MCF 10A (cell line): ENCODE measurements around the gene CRHBP. TPM values are rescaled to one million over a fixed set of nuclear protein-coding genes. Genes with fewer than 3 reads are reported as not detected.

Experiments
- BruUV-seq: library from RNA; stranded (reverse); fragments of 400-500 nt; replicated peaks from 2 replicates; lab custom pipeline; 2021; lab: Mats Ljungman, UMichigan
- CTCF ChIA-PET: fragments of 300-600 bp; sonication (Branson Sonifier 250); formaldehyde crosslinking; extraction: SDS; loops from one replicate; lab custom pipeline; 2021; ENCODE audit warnings: antibody characterized with exemption, inconsistent platforms; lab: Yijun Ruan, JAX
- POLR2A ChIA-PET: fragments of 300-600, 350-650 bp; sonication (Branson Sonifier 250); formaldehyde crosslinking; extraction: SDS; loops from one replicate; lab custom pipeline; 2020; ENCODE audit warnings: antibody characterized with exemption, inconsistent platforms; lab: Yijun Ruan, JAX
- DNase-seq: peaks from one replicate; pipeline ENCODE4 v3.0.0-alpha.2; 2018; ENCODE audit not compliant: unreplicated experiment
- H3K27ac Mint-ChIP-seq: one replicate; pipeline ENCODE4 v1.8.0; 2022; ENCODE audit warnings: mild to moderate bottlenecking, low read depth, mixed read lengths; ENCODE audit not compliant: unreplicated experiment
- H3K27me3 Mint-ChIP-seq: one replicate; pipeline ENCODE4 v1.8.0; 2022; ENCODE audit warnings: mixed read lengths; ENCODE audit not compliant: insufficient read depth, unreplicated experiment
- H3K36me3 Mint-ChIP-seq: one replicate; pipeline ENCODE4 v1.8.0; 2022; ENCODE audit warnings: mild to moderate bottlenecking, moderate library complexity, mixed read lengths; ENCODE audit not compliant: insufficient read depth, unreplicated experiment
- H3K4me1 Mint-ChIP-seq: one replicate; pipeline ENCODE4 v1.8.0; 2022; ENCODE audit warnings: mixed read lengths; ENCODE audit not compliant: insufficient read depth, unreplicated experiment
- H3K4me3 Mint-ChIP-seq: one replicate; pipeline ENCODE4 v1.8.0; 2022; ENCODE audit warnings: mild to moderate bottlenecking, moderate library complexity, mixed read lengths; ENCODE audit not compliant: unreplicated experiment
- H3K9me3 Mint-ChIP-seq: one replicate; pipeline ENCODE4 v1.8.0; 2022; ENCODE audit warnings: mixed read lengths; ENCODE audit not compliant: unreplicated experiment
- CTCF ChIP-seq: fragments of 200-600 bp; IDR thresholded peaks from one replicate; pipeline ENCODE4 v1.8.0; 2022; ENCODE audit warnings: antibody characterized with exemption, mild to moderate bottlenecking; ENCODE audit not compliant: unreplicated experiment
- intact Hi-C: fragments of 100-400 bp; cut with micrococcal nuclease; formaldehyde crosslinking; loops from 2 replicates; pipeline ENCODE4 v1.14.1; 2022
- total RNA-seq: library from RNA; stranded (reverse); gene quantifications from 2 replicates; pipeline ENCODE4 v1.2.3, GENCODE V29; 2022

CRHBP gene
- total RNA-seq, 1 experiment from 2014 or later, result not detected

GRCh38 chr5:76947082-76947503 lies 5.8 kb upstream of the CRHBP start:
- H3K27me3 Mint-ChIP-seq, result no peaks in the 10 kb centered on the region
- no peaks in the 10 kb centered on the region for H3K36me3 Mint-ChIP-seq
- CTCF ChIA-PET, result interaction anchor here (0.6 kb wide), 2 partner anchors 67 to 78 kb away, joined by 4 read pairs; no protein-coding TSS in a partner anchor
- intact Hi-C loops, result no loop called here
- no peak for DNase-seq
- H3K9me3 Mint-ChIP-seq, result no peaks in the 10 kb centered on the region
- peaks cover 7% of the 10 kb centered on the region for H3K4me1 Mint-ChIP-seq
- no peak for TF ChIP-seq CTCF
- no peak overlapping the region for H3K27ac Mint-ChIP-seq
- no peak overlapping the region for H3K4me3 Mint-ChIP-seq
- BruUV-seq, result no TSS peak
- POLR2A ChIA-PET, result no interaction called here

GRCh38 chr5:76953551-76954382 lies 922 bp downstream of the CRHBP start:
- H3K27ac Mint-ChIP-seq, result no peak overlapping the region
- no peak for TF ChIP-seq CTCF
- no peak overlapping the region for H3K4me3 Mint-ChIP-seq
- peaks cover under 1% of the 10 kb centered on the region for H3K4me1 Mint-ChIP-seq
- no peaks in the 10 kb centered on the region for H3K9me3 Mint-ChIP-seq
- no TSS peak for BruUV-seq
- H3K27me3 Mint-ChIP-seq, result no peaks in the 10 kb centered on the region
- CTCF ChIA-PET, result no interaction called here
- no peaks in the 10 kb centered on the region for H3K36me3 Mint-ChIP-seq
- POLR2A ChIA-PET, result no interaction called here
- intact Hi-C loops, result no loop called here
- no peak for DNase-seq

DNA sequence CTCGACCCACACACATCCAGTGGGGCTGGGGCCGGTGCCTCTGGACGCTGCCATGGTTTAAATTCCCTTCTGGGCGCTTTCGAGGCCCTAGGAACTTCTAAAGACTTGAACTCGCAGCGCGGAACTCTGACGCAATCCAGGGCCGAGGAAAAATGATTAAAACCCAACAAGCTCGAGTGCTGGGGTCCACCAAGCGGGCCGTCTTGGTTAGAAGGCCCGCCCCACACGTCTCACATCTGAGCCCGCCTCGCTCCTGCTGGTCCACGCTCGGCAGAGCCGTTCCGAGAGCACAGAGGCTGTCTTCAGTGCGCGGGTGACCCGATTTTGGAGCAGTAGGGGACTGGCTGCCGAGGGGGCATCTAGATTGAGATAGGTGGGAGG lies 1.5 kb downstream of the CRHBP start:
- Mint-ChIP-seq H3K4me1 (peaks cover 7% of the 10 kb centered on the region), H3K27ac (no peak overlapping the region), H3K4me3 (no peak overlapping the region), H3K9me3 (no peaks in the 10 kb centered on the region), H3K36me3 (no peaks in the 10 kb centered on the region), H3K27me3 (no peaks in the 10 kb centered on the region)
- CTCF ChIA-PET, result no interaction called here
- POLR2A ChIA-PET, result no interaction called here
- BruUV-seq, result no TSS peak
- TF ChIP-seq CTCF, result no peak
- DNase-seq, result no peak
- intact Hi-C loops, result no loop called here

DNA sequence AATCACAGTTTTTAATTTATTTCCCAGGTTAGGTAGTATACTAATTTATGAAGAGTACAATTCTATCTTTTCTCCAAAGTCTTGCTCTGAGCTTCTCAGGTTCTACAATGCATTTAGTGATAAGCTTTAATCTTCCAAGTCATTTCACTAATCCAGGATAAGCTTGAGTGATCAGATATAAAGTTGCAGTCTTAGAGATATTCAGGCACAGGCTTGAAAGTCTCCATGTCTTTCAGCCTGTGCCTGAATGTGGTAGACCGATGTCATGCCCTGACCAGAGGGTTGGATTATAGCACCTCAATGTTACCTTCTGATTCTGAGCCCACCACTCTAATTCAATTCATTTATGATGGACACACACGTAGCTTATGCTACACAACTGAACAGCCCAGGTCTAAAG lies 3.2 kb downstream of the CRHBP start:
- ChIA-PET CTCF (no interaction called here), POLR2A (no interaction called here)
- no peaks in the 10 kb centered on the region for H3K36me3 Mint-ChIP-seq
- TF ChIP-seq CTCF, result no peak
- no peaks in the 10 kb centered on the region for H3K27me3 Mint-ChIP-seq
- H3K4me3 Mint-ChIP-seq, result no peak overlapping the region
- no TSS peak for BruUV-seq
- H3K27ac Mint-ChIP-seq, result no peak overlapping the region
- H3K4me1 Mint-ChIP-seq, result peaks cover 17% of the 10 kb centered on the region
- intact Hi-C loops, result no loop called here
- no peak for DNase-seq
- no peaks in the 10 kb centered on the region for H3K9me3 Mint-ChIP-seq
